NB4 (cell line): ENCODE results near the gene ARID5A.

Source experiments
- MYC ChIP-seq: IDR thresholded peaks from 2 replicates; pipeline ENCODE4 v1.6.1; 2011; ENCODE audit warnings: low read depth, low read length
- POLR2A ChIP-seq: IDR thresholded peaks from 2 replicates; pipeline ENCODE4 v1.6.1; 2011; ENCODE audit warnings: mild to moderate bottlenecking; ENCODE audit not compliant: insufficient read length; ENCODE audit errors: extremely low read depth
- TF ChIP-seq, protein P1 (sequence below): IDR thresholded peaks from one replicate; pipeline ENCODE4 v1.5.1; 2012; ENCODE audit warnings: low read depth, low read length

DNA sequence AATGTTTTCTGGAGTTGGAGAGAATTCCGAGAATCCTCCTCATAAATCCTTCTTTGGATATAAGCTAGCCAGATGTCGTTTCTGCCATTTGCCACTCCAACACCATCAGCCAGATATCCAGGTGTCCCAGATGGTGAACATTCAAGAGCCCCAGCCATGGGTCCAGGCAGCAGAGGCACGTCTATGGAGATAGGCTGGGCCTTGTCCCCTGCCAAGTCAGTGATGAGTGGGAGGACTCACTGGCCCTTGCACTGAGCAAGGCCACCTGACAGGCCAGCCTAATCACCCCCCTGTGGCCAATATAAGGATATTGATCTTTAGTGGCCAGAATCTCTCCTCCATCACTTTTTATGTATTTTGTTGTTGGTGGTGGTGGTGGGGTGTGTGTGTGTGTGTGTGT, 28.0 kb downstream of the ARID5A start:
- TF ChIP-seq, protein P1, sequence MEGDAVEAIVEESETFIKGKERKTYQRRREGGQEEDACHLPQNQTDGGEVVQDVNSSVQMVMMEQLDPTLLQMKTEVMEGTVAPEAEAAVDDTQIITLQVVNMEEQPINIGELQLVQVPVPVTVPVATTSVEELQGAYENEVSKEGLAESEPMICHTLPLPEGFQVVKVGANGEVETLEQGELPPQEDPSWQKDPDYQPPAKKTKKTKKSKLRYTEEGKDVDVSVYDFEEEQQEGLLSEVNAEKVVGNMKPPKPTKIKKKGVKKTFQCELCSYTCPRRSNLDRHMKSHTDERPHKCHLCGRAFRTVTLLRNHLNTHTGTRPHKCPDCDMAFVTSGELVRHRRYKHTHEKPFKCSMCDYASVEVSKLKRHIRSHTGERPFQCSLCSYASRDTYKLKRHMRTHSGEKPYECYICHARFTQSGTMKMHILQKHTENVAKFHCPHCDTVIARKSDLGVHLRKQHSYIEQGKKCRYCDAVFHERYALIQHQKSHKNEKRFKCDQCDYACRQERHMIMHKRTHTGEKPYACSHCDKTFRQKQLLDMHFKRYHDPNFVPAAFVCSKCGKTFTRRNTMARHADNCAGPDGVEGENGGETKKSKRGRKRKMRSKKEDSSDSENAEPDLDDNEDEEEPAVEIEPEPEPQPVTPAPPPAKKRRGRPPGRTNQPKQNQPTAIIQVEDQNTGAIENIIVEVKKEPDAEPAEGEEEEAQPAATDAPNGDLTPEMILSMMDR, result no peak
- TF ChIP-seq POLR2A, result no peak
- TF ChIP-seq MYC, result no peak
